AG10803 (cell line): Measurements from ENCODE around the gene ATP5ME.

ENCODE experiments used
- DNase-seq: peaks from one replicate; pipeline ENCODE4 v3.0.0; 2010; ENCODE audit warnings: low read depth
- H3K4me3 ChIP-seq: 2 replicates; pipeline ENCODE4 v1.5.1; 2011; ENCODE audit warnings: mild to moderate bottlenecking, low read length, control low read depth
- TF ChIP-seq, protein P1 (sequence below): conservative IDR thresholded peaks from 2 replicates; pipeline ENCODE4 v1.5.1; 2011; ENCODE audit warnings: mild to moderate bottlenecking, low read length, control low read depth, inconsistent platforms

The ATP5ME gene

DNA sequence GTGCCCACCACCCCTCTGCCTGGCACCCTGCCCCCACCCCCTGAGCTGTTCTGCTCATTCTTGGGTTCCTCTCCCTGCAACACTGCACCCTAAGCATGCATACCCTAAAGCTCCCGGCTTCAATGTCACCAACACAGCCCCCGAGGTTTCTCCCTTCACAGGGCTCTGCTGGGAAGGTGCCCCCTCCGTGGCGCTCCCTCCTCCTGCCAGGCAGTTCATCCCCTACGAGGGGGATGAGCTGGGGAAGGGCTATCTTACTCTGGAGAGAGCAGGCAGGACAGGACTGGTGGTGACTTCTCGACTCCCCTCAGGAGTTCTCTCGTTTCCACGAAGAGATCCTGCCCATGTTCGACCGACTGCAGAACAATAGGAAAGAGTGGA lies 6.5 kb downstream of the ATP5ME start:
- DNase-seq = no peak
- TF ChIP-seq, protein P1, sequence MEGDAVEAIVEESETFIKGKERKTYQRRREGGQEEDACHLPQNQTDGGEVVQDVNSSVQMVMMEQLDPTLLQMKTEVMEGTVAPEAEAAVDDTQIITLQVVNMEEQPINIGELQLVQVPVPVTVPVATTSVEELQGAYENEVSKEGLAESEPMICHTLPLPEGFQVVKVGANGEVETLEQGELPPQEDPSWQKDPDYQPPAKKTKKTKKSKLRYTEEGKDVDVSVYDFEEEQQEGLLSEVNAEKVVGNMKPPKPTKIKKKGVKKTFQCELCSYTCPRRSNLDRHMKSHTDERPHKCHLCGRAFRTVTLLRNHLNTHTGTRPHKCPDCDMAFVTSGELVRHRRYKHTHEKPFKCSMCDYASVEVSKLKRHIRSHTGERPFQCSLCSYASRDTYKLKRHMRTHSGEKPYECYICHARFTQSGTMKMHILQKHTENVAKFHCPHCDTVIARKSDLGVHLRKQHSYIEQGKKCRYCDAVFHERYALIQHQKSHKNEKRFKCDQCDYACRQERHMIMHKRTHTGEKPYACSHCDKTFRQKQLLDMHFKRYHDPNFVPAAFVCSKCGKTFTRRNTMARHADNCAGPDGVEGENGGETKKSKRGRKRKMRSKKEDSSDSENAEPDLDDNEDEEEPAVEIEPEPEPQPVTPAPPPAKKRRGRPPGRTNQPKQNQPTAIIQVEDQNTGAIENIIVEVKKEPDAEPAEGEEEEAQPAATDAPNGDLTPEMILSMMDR = no peak
- no peak overlapping the region for H3K4me3 ChIP-seq

- no peak overlapping the region for H3K4me3 ChIP-seq
- TF ChIP-seq, protein P1 = no peak
- no peak for DNase-seq
Observed at GRCh38 chr4:666822-667544, 7.1 kb downstream of the ATP5ME start.

- TF ChIP-seq, protein P1 = no peak
- no peak for DNase-seq
- no peak overlapping the region for H3K4me3 ChIP-seq
Observed at GRCh38 chr4:666436-666810, 7.7 kb downstream of the ATP5ME start.

- TF ChIP-seq, protein P1 = no peak
- no peak for DNase-seq
- H3K4me3 ChIP-seq = no peak overlapping the region
Observed at GRCh38 chr4:665751-666435, 8.2 kb downstream of the ATP5ME start.

- H3K4me3 ChIP-seq = no peak overlapping the region
- TF ChIP-seq, protein P1 = no peak
- DNase-seq = no peak
Observed at GRCh38 chr4:665381-665750, 8.7 kb downstream of the ATP5ME start.

- no peak for DNase-seq
Observed at GRCh38 chr4:664713-665231, 9.3 kb downstream of the ATP5ME start.

More at GRCh38 chr4:664713-665231, 9.3 kb downstream of the ATP5ME start:
- H3K4me3 ChIP-seq = no peak overlapping the region
- TF ChIP-seq, protein P1 = no peak
